ENCODE results near the gene SIX5.

DNA sequence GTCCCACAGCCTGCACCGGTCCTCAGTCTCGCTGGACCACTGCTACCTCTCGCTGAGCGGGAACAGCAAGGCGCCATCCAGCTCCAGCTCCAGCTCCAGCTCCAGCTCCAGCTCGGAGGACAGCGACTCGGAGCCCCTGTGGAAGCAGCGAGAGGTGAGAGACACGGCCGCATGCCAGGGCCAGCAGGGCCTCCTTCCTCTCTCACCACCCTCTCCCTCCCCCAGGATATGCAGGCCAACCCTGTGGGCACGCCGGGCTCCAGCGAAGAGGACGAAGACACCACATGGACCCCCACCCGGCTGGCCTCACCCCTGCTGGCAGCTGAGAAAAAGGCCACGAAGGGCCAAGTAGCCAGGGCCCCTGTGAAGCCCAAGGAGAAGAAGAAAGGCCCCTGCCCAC, 7.3 kb downstream of the SIX5 start:
- no peak for TF ChIP-seq EZH2 (IDR thresholded peaks at IDR 0.05; ENCODE audit: low read depth)
- TF ChIP-seq, protein P1, sequence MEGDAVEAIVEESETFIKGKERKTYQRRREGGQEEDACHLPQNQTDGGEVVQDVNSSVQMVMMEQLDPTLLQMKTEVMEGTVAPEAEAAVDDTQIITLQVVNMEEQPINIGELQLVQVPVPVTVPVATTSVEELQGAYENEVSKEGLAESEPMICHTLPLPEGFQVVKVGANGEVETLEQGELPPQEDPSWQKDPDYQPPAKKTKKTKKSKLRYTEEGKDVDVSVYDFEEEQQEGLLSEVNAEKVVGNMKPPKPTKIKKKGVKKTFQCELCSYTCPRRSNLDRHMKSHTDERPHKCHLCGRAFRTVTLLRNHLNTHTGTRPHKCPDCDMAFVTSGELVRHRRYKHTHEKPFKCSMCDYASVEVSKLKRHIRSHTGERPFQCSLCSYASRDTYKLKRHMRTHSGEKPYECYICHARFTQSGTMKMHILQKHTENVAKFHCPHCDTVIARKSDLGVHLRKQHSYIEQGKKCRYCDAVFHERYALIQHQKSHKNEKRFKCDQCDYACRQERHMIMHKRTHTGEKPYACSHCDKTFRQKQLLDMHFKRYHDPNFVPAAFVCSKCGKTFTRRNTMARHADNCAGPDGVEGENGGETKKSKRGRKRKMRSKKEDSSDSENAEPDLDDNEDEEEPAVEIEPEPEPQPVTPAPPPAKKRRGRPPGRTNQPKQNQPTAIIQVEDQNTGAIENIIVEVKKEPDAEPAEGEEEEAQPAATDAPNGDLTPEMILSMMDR (conservative IDR thresholded peaks at IDR 0.05) = no peak

Measured in PC-9 (cell line).